IMR-90 (cell line): ENCODE measurements around the gene SPATA25. TPM values are rescaled to one million over a fixed set of nuclear protein-coding genes. Genes with fewer than 3 reads are reported as not detected.

Experiments
- ATAC-seq: fragments of 200-7000 bp; cut with Tn5 transposase; 2 replicates; pipeline ENCODE4 v1.9.1; 2020; ENCODE audit warnings: low read depth, mild to moderate bottlenecking, moderate library complexity
- BruUV-seq: library from RNA; stranded (reverse); fragments of 400-500 nt; replicated peaks from 2 replicates; lab custom pipeline; 2021; lab: Mats Ljungman, UMichigan
- CTCF ChIA-PET: fragments of 300-600 bp; formaldehyde crosslinking; extraction: SDS; loops from one replicate; lab custom pipeline; 2021; ENCODE audit warnings: antibody characterized with exemption; lab: Yijun Ruan, JAX
- POLR2A ChIA-PET: fragments of 300-600 bp; sonication (Branson Sonifier 250); formaldehyde crosslinking; loops from one replicate; lab custom pipeline; 2022; ENCODE audit warnings: antibody characterized with exemption; ENCODE audit not compliant: unreplicated experiment; lab: Charles Lee
- DNase-seq: peaks from one replicate; pipeline ENCODE4 v3.0.0; 2013
- H2AFZ ChIP-seq: replicated peaks from 2 replicates; pipeline ENCODE3; 2013; ENCODE audit warnings: low read length, mild to moderate bottlenecking; ENCODE audit not compliant: poor library complexity
- H2AK5ac ChIP-seq: 2 replicates; pipeline ENCODE4 v1.6.1; 2013; ENCODE audit warnings: low read depth, low read length, inconsistent platforms
- H2AK9ac ChIP-seq: replicated peaks from 2 replicates; pipeline ENCODE3; 2013; ENCODE audit warnings: mild to moderate bottlenecking, low read depth, low read length, moderate library complexity; ENCODE audit not compliant: poor library complexity
- H2BK120ac ChIP-seq: 2 replicates; pipeline ENCODE4 v1.6.1; 2013; ENCODE audit warnings: low read depth, low read length, inconsistent platforms
- H2BK15ac ChIP-seq: 3 replicates; pipeline ENCODE4 v1.6.1; 2013; ENCODE audit warnings: low read depth, low read length, inconsistent platforms
- H2BK20ac ChIP-seq: 2 replicates; pipeline ENCODE4 v1.6.1; 2013; ENCODE audit warnings: low read depth, mild to moderate bottlenecking, inconsistent platforms, low read length, moderate library complexity
- H2BK5ac ChIP-seq: 2 replicates; pipeline ENCODE4 v1.6.1; 2013; ENCODE audit warnings: mild to moderate bottlenecking, low read depth, low read length, inconsistent platforms; ENCODE audit not compliant: poor library complexity, severe bottlenecking
- H3K14ac ChIP-seq: replicated peaks from 2 replicates; pipeline ENCODE4 v1.6.1; 2013; ENCODE audit warnings: low read depth, low read length, inconsistent platforms
- H3K18ac ChIP-seq: 2 replicates; pipeline ENCODE4 v1.6.1; 2013; ENCODE audit warnings: low read depth, low read length, control low read depth
- H3K23ac ChIP-seq: 2 replicates; pipeline ENCODE4 v1.6.1; 2013; ENCODE audit warnings: low read depth, low read length, inconsistent platforms
- H3K27ac ChIP-seq: 2 replicates; pipeline ENCODE4 v1.5.1; 2013; ENCODE audit warnings: mild to moderate bottlenecking, control low read depth, low read length; ENCODE audit not compliant: insufficient read depth
- H3K27me3 ChIP-seq: 2 replicates; pipeline ENCODE4 v1.6.1; 2013; ENCODE audit warnings: low read length; ENCODE audit not compliant: control insufficient read depth, insufficient read depth
- H3K36me3 ChIP-seq: 2 replicates; pipeline ENCODE4 v1.6.1; 2013; ENCODE audit warnings: low read length, mixed read lengths; ENCODE audit not compliant: control insufficient read depth, insufficient read depth
- H3K4ac ChIP-seq: 2 replicates; pipeline ENCODE4 v1.6.1; 2013; ENCODE audit warnings: low read depth, low read length, inconsistent platforms
- H3K4me1 ChIP-seq: 2 replicates; pipeline ENCODE4 v1.6.1; 2013; ENCODE audit warnings: low read length, mixed read lengths; ENCODE audit not compliant: control insufficient read depth, insufficient read depth
- H3K4me2 ChIP-seq: 2 replicates; pipeline ENCODE4 v1.6.1; 2013; ENCODE audit warnings: low read depth, mild to moderate bottlenecking, control low read depth, low read length, moderate library complexity
- H3K4me3 ChIP-seq: 2 replicates; pipeline ENCODE4 v1.5.1; 2013; ENCODE audit warnings: low read depth, mild to moderate bottlenecking, control low read depth, low read length, moderate library complexity; ENCODE audit not compliant: insufficient read depth
- H3K56ac ChIP-seq: 2 replicates; pipeline ENCODE4 v1.6.1; 2013; ENCODE audit warnings: low read length, inconsistent platforms; ENCODE audit not compliant: insufficient read depth; ENCODE audit errors: extremely low read depth
- H3K79me1 ChIP-seq, 2 experiments: 2 replicates each; pipeline ENCODE4 v1.6.1; 2013; ENCODE audit warnings: low read length in 2 of 2, inconsistent platforms in 1 of 2, low read depth in 1 of 2
- H3K9ac ChIP-seq: 2 replicates; pipeline ENCODE4 v1.6.1; 2013; ENCODE audit warnings: low read depth, low read length, control low read depth
- H3K9me1 ChIP-seq: 2 replicates; pipeline ENCODE4 v1.6.1; 2013; ENCODE audit warnings: low read length, inconsistent platforms; ENCODE audit not compliant: insufficient read depth
- H3K9me3 ChIP-seq: 2 replicates; pipeline ENCODE4 v1.6.1; 2013; ENCODE audit warnings: low read length; ENCODE audit not compliant: control insufficient read depth, insufficient read depth
- H4K20me1 ChIP-seq: 2 replicates; pipeline ENCODE4 v1.6.1; 2013; ENCODE audit warnings: low read length, inconsistent platforms; ENCODE audit not compliant: insufficient read depth
- H4K5ac ChIP-seq: 2 replicates; pipeline ENCODE4 v1.6.1; 2013; ENCODE audit warnings: mild to moderate bottlenecking, low read depth, low read length, control low read depth
- H4K8ac ChIP-seq, 2 experiments: 2 replicates each; pipeline ENCODE4 v1.6.1; 2013; ENCODE audit warnings: low read depth in 2 of 2, low read length in 2 of 2, control low read depth in 1 of 2, inconsistent platforms in 1 of 2
- H4K91ac ChIP-seq: 2 replicates; pipeline ENCODE4 v1.6.1; 2013; ENCODE audit warnings: low read depth, low read length, inconsistent platforms; ENCODE audit not compliant: insufficient read depth
- BHLHE40 ChIP-seq: fragments of 150-350 bp; IDR thresholded peaks from 2 replicates; pipeline ENCODE4 v1.6.1; 2016; ENCODE audit warnings: mild to moderate bottlenecking, low read depth, low read length
- CHD1 ChIP-seq: IDR thresholded peaks from 2 replicates; pipeline ENCODE4 v1.6.1; 2012; ENCODE audit warnings: low read depth, low read length, improper control_type of control experiment
- NFE2L2 ChIP-seq: fragments of 150-350 bp; IDR thresholded peaks from 2 replicates; pipeline ENCODE4 v1.6.1; 2016; ENCODE audit warnings: low read depth, mild to moderate bottlenecking, low read length
- POLR2A ChIP-seq: IDR thresholded peaks from 2 replicates; pipeline ENCODE4 v1.6.1; 2012; ENCODE audit warnings: mild to moderate bottlenecking, low read depth, low read length
- RCOR1 ChIP-seq: IDR thresholded peaks from 2 replicates; pipeline ENCODE4 v1.6.1; 2012; ENCODE audit warnings: mild to moderate bottlenecking, low read length, improper control_type of control experiment; ENCODE audit not compliant: insufficient replicate concordance
- RFX5 ChIP-seq: IDR thresholded peaks from 2 replicates; pipeline ENCODE4 v1.8.0; 2012; ENCODE audit warnings: low read depth, mild to moderate bottlenecking, low read length, moderate library complexity
- SMC3 ChIP-seq: fragments of 150-350 bp; IDR thresholded peaks from 2 replicates; pipeline ENCODE4 v1.6.1; 2016; ENCODE audit warnings: low read depth, mild to moderate bottlenecking, antibody characterized with exemption, low read length, moderate library complexity
- WGBS, 2 experiments: methylation state at CpG; one replicate each; pipeline versions ENCODE4 v1.1.5 to v1.1.7; 2013; ENCODE audit warnings: missing lambda C conversion rate in 2 of 2; ENCODE audit not compliant: insufficient read length in 1 of 2; ENCODE audit errors: extremely low coverage in 2 of 2; 5-methylcytosine and 5-hydroxymethylcytosine counted together
- dilution Hi-C: fragments of 300-500 bp; cut with HindIII; formaldehyde crosslinking; loops from one replicate; pipeline ENCODE4 v1.14.3; 2018; ENCODE audit warnings: low sequenced_read_pairs; ENCODE audit not compliant: unreplicated experiment
- in situ Hi-C: fragments of 300-500 bp; cut with MboI; formaldehyde crosslinking; loops from 3 replicates; pipeline ENCODE4 v1.14.3; 2019; ENCODE audit warnings: low sequenced_read_pairs, inconsistent platforms, mixed read lengths
- intact Hi-C: fragments of 100-400 bp; cut with micrococcal nuclease; formaldehyde crosslinking; loops from 2 replicates; pipeline ENCODE4 v1.10.0; 2022
- polyA plus RNA-seq, 3 experiments: library from polyadenylated mRNA; depleted of rRNA; stranded (reverse); fragments of >200 nt; gene quantifications; 2 replicates each; pipeline ENCODE4 v1.2.3, GENCODE V29; 2012; ENCODE audit warnings: low replicate concordance in 1 of 3
- total RNA-seq: library from RNA; depleted of rRNA; stranded (reverse); fragments of >200 nt; gene quantifications from 2 replicates; pipeline ENCODE4 v1.2.3, GENCODE V29; 2012
- TF ChIP-seq, protein P1 (sequence below): fragments of 150-350 bp; IDR thresholded peaks from 2 replicates; pipeline ENCODE4 v1.6.1; 2017; ENCODE audit warnings: mild to moderate bottlenecking, antibody characterized with exemption, low read length, low read depth

Gene SPATA25
- total and polyA plus RNA-seq, 2 of the 4 experiments (the other 2 are of a cell fraction): 0.18 to 0.36 TPM

DNA sequence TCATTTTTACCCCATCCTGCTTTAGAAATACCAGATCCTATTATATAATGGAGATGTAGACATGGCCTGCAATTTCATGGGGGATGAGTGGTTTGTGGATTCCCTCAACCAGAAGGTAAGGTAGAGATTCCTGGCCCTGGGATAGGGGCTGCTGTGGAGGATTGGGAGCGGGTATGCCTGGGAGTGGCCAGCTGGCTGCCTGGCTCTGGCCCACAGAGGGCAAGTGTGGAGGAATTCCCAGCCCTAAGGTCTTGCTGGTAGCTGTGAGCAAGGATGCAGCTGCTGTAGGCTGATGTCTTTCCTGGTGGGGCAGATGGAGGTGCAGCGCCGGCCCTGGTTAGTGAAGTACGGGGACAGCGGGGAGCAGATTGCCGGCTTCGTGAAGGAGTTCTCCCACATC, 10.3 kb upstream of the SPATA25 start:
- Histone ChIP-seq H3K4me3 (no peak overlapping the region), H3K9me3 (no peaks in the 10 kb centered on the region), H4K91ac (no peak overlapping the region), H3K9ac (no peak overlapping the region), H3K27me3 (no peaks in the 10 kb centered on the region), H2AK9ac (no peak overlapping the region), H2BK15ac (no peak overlapping the region), H3K4me2 (no peak overlapping the region), H4K5ac (no peak overlapping the region), H2BK120ac (no peak overlapping the region), H2AFZ (no peak overlapping the region), H3K23ac (no peak overlapping the region), H3K27ac (no peak overlapping the region), H2BK5ac (no peak overlapping the region), H3K4ac (no peak overlapping the region), H3K14ac (no peak overlapping the region), H3K4me1 (no peaks in the 10 kb centered on the region; the same call in 1 of the 2 replicates), H3K56ac (no peak overlapping the region), H4K20me1 (0 out of 2 replicates have a peak, but pooled peaks cover 3% of the 10 kb centered on the region), H3K79me1 (peaks cover 8 to 22% of the 10 kb centered on the region in 2 experiments), H3K9me1 (no peaks in the 10 kb centered on the region), H4K8ac (no peak overlapping the region), H3K18ac (no peak overlapping the region), H2BK20ac (no peak overlapping the region), H2AK5ac (no peak overlapping the region), H3K36me3 (peaks cover 64% of the 10 kb centered on the region)
- in situ Hi-C loops (no loop called here), dilution Hi-C loops (no loop called here), intact Hi-C loops (no loop called here)
- no peak for ATAC-seq
- ChIA-PET POLR2A (no interaction called here), CTCF (no interaction called here)
- DNase-seq: no peak
- WGBS, 2 experiments: 98% methylated on average over 7 of the region's 7 CpGs; no CpG with 5 or more reads in 1 of the 2 experiments
- TF ChIP-seq RCOR1 (no peak), CHD1 (no peak), SMC3 (no peak), RFX5 (no peak), BHLHE40 (no peak), NFE2L2 (no peak), POLR2A (no peak)
- TF ChIP-seq, protein P1, sequence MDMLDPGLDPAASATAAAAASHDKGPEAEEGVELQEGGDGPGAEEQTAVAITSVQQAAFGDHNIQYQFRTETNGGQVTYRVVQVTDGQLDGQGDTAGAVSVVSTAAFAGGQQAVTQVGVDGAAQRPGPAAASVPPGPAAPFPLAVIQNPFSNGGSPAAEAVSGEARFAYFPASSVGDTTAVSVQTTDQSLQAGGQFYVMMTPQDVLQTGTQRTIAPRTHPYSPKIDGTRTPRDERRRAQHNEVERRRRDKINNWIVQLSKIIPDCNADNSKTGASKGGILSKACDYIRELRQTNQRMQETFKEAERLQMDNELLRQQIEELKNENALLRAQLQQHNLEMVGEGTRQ: no peak
- BruUV-seq: no TSS peak
